IPS-11a (cell line): ENCODE data around the gene NEDD8.
"Not testable (repeated sequence)": the region's sequence is repeated elsewhere in the genome, so short reads cannot be mapped to it uniquely, and the experiment has no call there.

ENCODE experiments used
- H3K4me3 ChIP-seq: one replicate; pipeline ENCODE4 v1.5.1; 2013; ENCODE audit warnings: low read depth, low read length, control low read depth

The NEDD8 gene

GRCh38 chr14:24228902-24229301, 3.3 kb downstream of the NEDD8 start:
- H3K4me3 ChIP-seq: no peak overlapping the region

GRCh38 chr14:24226473-24226872, 5.7 kb downstream of the NEDD8 start:
- no peak overlapping the region for H3K4me3 ChIP-seq

DNA sequence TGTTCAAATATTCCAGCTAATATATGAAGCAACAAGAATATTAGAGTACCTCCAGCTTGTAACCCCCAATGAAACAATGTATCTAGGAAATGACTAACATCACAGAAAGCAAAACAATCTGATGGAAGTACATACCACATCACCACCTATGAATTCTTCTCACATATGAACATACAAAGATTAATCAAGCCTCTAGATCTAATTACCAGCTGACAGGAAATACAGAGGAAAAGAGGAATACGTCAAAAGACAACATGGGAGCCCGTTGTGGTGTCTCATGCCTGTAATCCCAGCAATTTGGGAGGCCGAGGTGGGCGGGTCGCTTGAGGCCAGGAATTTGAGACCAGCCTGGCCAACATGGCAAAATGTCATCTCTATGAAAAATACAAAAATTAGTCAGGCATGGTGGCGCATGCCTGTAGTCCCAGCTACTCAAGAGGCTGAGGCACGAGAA, 7.5 kb downstream of the NEDD8 start:
- no peak overlapping the region for H3K4me3 ChIP-seq

DNA sequence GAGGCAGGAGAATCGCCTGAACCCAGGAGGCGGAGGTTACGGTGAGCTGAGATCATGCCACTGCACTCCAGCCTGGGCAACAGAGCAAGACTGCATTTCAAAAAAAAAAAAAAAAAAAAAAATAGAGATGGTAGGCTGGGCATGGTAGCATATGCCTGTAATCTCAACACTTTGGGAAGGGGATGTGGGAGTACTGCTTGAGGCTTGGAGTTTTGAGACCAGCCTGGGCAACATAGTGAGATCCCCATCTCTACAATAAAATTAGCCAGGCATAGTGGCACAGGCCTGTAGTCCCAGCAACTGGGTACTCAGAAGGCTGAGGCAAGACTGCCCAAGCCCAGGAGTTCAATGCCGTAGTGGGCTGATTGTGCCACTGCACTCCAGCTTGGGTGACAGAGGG, 9.2 kb downstream of the NEDD8 start:
- not testable (repeated sequence) for H3K4me3 ChIP-seq

- no peak overlapping the region for H3K4me3 ChIP-seq
Observed at GRCh38 chr14:24219521-24219920, 12.6 kb downstream of the NEDD8 start.

GRCh38 chr14:24219080-24219479, 13.1 kb downstream of the NEDD8 start:
- no peak overlapping the region for H3K4me3 ChIP-seq

- not testable (repeated sequence) for H3K4me3 ChIP-seq
Observed at GRCh38 chr14:24216876-24217275, 15.3 kb downstream of the NEDD8 start.

- H3K4me3 ChIP-seq: no peak overlapping the region
Observed at GRCh38 chr14:24216345-24216699, 15.8 kb downstream of the NEDD8 start.

- peak within 1 kb of the TSS; percentile 76 for H3K4me3 ChIP-seq
Observed at GRCh38 chr14:24215495-24216344, 16.4 kb downstream of the NEDD8 start, which contains the start of gene MDP1. TSS of gene MDP1 (minus strand) at chr14:24216066. CDS start at chr14:24215955, 111 bp downstream.

GRCh38 chr14:24213866-24214662, 18.1 kb downstream of the NEDD8 start:
- peak overlapping the region; percentile 89 for H3K4me3 ChIP-seq

- peak within 1 kb of the TSS; percentile 89 for H3K4me3 ChIP-seq
Observed at GRCh38 chr14:24212924-24213865, 19.0 kb downstream of the NEDD8 start, which contains the start of gene CHMP4A. TSS of gene CHMP4A (minus strand) at chr14:24213488. CDS start at chr14:24213439, 49 bp downstream.

DNA sequence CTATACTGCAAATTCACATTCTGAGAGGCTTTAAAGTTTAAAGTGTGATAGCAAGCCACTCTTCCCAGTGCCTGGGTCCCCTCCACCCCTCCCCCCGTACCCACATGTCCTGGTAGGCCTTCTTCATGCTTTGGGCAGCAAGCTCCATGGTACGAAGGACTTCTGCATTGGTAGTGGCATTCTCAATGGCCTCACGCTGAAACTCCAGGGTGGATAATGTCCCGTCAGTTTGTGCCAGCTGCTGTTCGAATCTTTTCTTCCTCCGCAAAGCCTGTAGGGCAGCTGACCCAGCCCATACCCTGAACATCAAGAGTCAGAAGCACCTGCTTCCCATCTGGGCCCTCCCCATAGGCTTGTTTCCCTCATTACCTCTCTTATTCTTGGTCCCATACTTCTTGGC, 20.9 kb downstream of the NEDD8 start:
- H3K4me3 ChIP-seq: no peak overlapping the region

GRCh38 chr14:24207625-24208024, 24.5 kb downstream of the NEDD8 start:
- H3K4me3 ChIP-seq: no peak overlapping the region

GRCh38 chr14:24207104-24207551, 25.0 kb downstream of the NEDD8 start:
- no peak overlapping the region for H3K4me3 ChIP-seq

DNA sequence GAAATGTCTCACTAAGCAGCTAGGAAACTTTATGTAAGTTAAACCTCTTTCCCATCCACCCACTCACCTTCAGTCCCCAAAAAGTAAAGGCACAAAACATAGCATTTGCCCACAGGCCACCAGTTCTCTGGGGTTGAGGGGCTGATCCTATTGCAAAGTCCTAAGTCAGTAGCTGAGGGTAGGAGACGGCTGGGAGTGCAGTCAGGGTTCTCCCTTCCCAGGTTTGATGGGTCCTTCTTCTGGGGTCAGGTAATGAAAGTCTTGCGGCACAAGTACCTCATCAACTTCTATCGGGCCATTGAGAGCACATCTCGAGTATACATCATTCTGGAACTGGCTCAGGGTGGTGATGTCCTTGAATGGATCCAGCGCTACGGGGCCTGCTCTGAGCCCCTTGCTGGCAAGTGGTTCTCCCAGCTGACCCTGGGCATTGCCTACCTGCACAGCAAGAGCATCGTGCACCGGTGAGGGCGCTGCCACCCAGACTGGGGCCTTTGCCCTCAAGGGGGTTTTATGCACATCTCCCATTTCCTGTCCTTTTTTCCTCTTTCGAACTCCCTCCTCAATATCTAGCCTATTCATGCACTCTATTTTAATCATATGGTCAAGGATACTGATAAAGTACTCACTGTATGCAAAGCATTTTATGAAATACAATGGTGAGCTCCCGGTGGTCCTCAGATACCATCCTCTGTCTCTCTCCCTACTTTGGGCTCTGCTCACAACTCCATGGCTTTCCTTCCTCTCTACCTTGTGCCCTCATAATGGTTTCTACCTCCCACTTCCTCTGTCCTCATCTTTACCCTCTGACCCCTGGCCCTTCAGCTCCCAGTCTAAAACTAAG, 25.7 kb downstream of the NEDD8 start:
- no peak overlapping the region for H3K4me3 ChIP-seq

DNA sequence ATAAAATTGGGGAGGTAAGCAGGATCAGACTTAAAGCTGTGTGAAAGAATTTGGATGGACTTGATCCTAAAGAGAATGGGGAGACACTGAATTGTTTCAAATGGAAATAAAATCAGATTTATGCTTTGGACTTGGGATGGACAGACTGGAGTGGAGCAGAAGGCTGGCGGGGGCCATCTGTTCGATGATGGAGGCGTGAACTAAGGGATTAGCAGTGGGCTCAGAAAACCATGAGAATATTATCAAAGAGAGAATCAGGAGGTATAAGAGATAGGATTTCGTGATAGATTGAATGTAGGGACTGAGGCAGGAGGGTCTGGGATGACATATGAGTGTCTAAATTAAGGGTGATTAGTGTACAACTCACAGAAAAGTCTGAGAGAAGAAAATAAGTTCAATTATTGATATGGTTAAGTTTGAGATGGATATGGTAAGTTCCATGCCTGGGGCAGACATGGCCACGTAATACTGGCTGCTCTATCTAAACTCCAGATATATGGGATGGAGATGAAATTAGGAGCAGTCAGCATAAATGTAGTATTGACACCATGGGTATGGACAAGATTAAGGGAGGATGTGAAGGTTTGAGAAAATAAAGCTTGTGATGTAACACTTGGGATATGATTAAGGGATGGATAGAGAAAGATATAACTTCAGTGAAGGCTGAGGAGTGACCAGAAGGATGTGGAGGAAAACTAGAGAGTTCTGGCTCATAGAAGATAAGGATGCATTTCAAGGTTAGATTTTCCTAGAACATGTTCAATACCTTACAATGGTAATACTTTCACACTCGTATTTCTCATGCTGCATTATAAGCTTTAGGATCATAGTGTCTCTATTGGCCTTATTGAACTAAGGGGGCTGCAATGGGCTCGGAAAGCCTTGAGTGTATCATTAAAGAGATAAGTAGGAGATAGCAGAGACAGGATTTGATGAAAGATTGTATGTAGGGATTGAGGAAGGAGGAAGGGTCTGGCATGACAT, 27.7 kb downstream of the NEDD8 start:
- H3K4me3 ChIP-seq: no peak overlapping the region

DNA sequence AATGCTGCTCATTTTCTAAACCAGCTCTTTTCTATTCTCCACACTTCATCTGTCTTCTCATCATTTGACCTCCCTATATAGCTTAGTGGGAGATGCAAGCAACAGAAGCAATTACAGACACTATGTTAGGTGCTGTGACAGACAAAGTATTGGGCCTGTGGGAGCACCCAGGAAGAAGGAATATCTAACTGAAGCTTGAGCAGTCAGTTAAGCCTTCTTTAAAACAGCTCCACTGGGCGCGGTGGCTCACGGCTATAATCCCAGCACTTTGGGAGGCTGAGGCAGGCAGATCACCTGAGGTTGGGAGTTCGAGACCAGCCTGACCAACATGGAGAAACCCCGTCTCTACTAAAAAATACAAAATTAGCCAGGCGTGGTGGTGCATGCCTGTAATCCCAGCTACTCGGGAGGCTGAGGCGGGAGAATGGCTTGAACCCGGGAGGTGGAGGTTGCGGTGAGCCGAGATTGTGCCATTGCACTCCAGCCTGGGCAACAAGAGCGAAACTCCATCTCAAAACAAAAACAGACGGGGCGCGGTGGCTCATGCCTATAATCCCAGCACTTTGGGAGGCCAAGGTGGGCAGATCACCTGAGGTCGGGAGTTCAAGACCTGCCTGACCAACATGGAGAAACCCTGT, 28.8 kb downstream of the NEDD8 start:
- H3K4me3 ChIP-seq: not testable (repeated sequence)

GRCh38 chr14:24202538-24202937, 29.6 kb downstream of the NEDD8 start:
- not testable (repeated sequence) for H3K4me3 ChIP-seq
